Measurements from ENCODE around the gene LRP8. TPM values are rescaled to one million over a fixed set of nuclear protein-coding genes. Genes with fewer than 3 reads are reported as not detected.

Gene LRP8
- total and polyA plus RNA-seq, 2 donors (not counting 1 experiment from before 2014, with no cell fraction given): 7.8 to 9.4 TPM

- peaks cover 9% of the 10 kb centered on the region for H3K79me2 ChIP-seq (ENCODE audit: control insufficient read depth, insufficient read depth, low read length)
- 99% methylated on average over 7 of the region's 7 CpGs for WGBS (ENCODE audit: insufficient coverage)
- no peaks in the 10 kb centered on the region for H3K27me3 Mint-ChIP-seq
These were observed 3.1 kb downstream of the LRP8 start for GRCh38 chr1:53324728-53325297.

More at GRCh38 chr1:53324728-53325297, 3.1 kb downstream of the LRP8 start:
- DNase-seq: no peak
- intact Hi-C loops (cut with micrococcal nuclease): loop anchor here (5.0 to 10.0 kb wide), 3 partner anchors 310 to 958 kb away; partner anchors contain the start of genes CC2D1B and YIPF1
- H3K9me3 Mint-ChIP-seq (ENCODE audit: insufficient read depth): no peaks in the 10 kb centered on the region
- Histone ChIP-seq H3K36me3 (replicated peaks in 1 of 2; ENCODE audit: control extremely low read depth in 1 of 2, control insufficient read depth in 1 of 2, extremely low read depth in 1 of 2, insufficient read depth in 2 of 2, low read length in 1 of 2) (no peaks in the 10 kb centered on the region), H3K9ac (ENCODE audit: low read length) (no peak overlapping the region), H3K9me3 (ENCODE audit: control extremely low read depth in 1 of 3, control insufficient read depth in 2 of 3, insufficient read depth in 1 of 3, low read length in 2 of 3) (no peaks in the 10 kb centered on the region), H3K4me2 (replicated peaks; ENCODE audit: low read depth, low read length, poor library complexity, severe bottlenecking) (peak overlapping the region; percentile 99), H4K20me1 (ENCODE audit: control insufficient read depth, insufficient read depth, low read length, poor library complexity, severe bottlenecking) (no peaks in the 10 kb centered on the region), H3K27ac (ENCODE audit: low read length in 2 of 2) (no peak overlapping the region), H2AFZ (ENCODE audit: insufficient read depth, low read depth, low read length, poor library complexity, severe bottlenecking) (no peak overlapping the region), H3K4me1 (ENCODE audit: control insufficient read depth in 2 of 2, insufficient read depth in 2 of 2, low read length in 2 of 2) (peaks cover 6 to 26% of the 10 kb centered on the region in 2 donors), H3K27me3 (replicated peaks in 1 of 4; ENCODE audit: control extremely low read depth in 1 of 4, control insufficient read depth in 3 of 4, insufficient read depth in 4 of 4, low read length in 3 of 4) (no peaks in the 10 kb centered on the region), H3K4me3 (ENCODE audit: control extremely low read depth in 1 of 5, extremely low read depth in 1 of 5, insufficient read depth in 1 of 5, low read depth in 2 of 5, low read length in 4 of 5) (no peak overlapping the region)
- peak overlapping the region; percentile 97 for H3K4me3 Mint-ChIP-seq
- ChIA-PET CTCF (interaction anchor here (1.2 to 3.5 kb wide), 2 partner anchors 10 to 68 kb away, joined by 4 to 15 read pairs; no protein-coding TSS in a partner anchor), POLR2A (interaction anchor here (1.2 kb wide), 1 partner anchor 43 kb away, joined by 3 read pairs; no protein-coding TSS in a partner anchor)
- peaks cover 25% of the 10 kb centered on the region for H3K4me1 Mint-ChIP-seq
- peak overlapping the region; percentile 11 for H3K27ac Mint-ChIP-seq
- TF ChIP-seq CTCF (IDR thresholded peaks at IDR 0.05) (no peak), EZH2 (IDR thresholded peaks at IDR 0.05; ENCODE audit: borderline replicate concordance, insufficient read depth, low read depth, low read length, poor library complexity, severe bottlenecking) (no peak)
- no peak for ATAC-seq (ENCODE audit: low read depth)

Measured in B cell (primary cell).